GM15510 (cell line): ENCODE measurements around the gene IGSF6.

ENCODE experiments used
- POLR2A ChIP-seq: IDR thresholded peaks from 3 replicates; pipeline ENCODE4 v1.6.1; 2011; ENCODE audit warnings: borderline replicate concordance; ENCODE audit not compliant: insufficient read length; ENCODE audit errors: extremely low read depth

IGSF6 gene

DNA sequence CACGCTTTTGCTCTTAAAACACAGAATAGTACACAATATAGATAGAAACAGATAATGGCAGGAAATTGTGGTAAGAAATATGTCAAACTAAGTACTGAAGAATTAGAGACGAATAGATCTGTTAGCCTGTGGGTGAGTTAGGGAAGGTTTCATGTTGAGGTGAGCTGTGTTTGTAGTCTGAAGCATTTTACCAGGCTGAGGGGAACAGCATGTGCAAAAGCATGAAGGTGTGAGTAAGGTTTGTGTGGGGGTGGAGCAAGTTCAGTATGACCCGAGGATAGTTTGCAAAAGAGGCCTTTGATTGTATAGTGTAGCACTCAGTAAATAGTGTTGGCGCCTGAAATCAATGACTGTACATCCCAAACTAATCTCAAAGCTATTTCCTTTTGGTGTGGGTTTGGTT, 13.8 kb downstream of the IGSF6 start:
- TF ChIP-seq POLR2A: no peak

DNA sequence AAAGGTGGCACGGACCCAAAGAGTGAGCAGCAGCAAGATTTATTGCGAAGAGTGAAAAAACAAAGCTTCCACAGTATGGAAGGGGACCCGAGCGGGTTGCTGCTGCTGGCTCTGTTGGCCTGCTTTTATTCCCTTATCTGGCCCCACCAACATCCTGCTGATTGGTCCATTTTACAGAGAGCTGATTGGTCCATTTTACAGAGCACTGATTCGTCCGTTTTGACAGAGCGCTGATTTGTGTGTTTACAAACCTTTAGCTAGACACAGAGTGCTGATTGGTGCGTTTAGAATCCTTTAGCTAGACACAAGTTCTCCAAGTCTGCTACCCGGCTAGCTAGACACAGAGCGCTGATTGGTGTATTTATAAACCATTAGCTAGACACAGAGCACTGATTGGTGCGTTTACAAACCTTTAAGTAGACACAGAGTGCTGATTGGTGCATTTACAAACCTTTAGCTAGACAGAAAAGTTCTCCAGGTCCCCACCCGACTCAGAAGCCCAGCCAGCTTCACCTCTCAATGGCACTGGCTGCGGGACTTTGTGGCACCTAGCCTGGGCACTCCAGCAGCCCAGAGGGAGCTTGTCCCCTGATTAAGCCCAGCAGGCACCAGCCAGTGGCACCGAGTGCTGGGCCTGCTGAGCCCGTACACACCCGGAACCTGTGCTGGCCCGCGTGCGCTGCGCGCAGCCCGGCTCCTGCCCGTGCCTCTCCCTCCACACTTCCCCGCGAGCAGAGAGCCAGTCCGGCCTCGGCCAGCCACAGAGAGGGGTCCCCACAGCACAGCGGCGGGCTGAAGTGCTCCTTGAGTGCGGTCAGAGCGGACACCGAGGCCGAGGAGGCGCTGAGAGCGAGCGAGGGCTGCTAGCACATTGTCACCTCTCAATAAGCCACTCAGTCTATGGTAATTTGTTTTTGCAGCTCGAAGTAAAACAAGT, 15.1 kb downstream of the IGSF6 start:
- TF ChIP-seq POLR2A: no peak

DNA sequence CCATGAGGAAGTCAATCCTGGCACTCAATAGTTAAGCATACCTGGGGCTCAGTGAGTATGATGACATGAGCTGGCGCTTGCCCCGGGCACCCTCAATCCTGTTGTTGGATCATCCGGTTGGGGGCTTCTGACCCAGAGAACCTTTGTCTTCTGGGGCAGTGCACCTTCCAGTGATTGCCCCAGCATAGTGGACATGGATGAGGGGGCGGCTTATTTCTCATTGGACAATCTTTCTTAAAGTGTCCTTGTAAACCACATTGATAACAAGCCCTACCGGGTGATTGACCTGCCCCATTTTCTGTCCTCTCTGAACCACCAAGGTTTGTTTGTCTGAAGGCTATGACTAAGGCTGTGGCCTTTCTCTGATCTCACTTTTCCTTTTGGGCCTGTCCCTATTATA, 18.2 kb downstream of the IGSF6 start:
- no peak for TF ChIP-seq POLR2A

DNA sequence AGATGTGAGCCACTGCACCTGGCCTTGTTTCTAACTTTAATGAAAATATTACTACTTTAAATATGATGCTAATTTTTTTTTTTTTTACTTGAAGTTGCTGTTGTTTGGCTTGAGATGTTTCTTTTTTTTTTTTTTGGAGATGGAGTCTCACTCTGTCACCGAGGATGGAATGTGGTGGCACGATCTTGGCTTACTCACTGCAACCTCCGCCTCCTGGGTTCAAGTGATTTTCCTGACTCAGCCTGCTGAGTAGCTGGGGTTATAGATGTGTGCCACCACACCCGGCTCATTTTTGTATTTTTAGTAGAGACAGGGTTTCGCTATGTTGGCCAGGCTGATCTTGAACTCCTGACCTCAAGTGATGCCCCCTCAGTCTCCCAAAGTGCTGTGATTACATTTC, 23.6 kb downstream of the IGSF6 start:
- TF ChIP-seq POLR2A: no peak

DNA sequence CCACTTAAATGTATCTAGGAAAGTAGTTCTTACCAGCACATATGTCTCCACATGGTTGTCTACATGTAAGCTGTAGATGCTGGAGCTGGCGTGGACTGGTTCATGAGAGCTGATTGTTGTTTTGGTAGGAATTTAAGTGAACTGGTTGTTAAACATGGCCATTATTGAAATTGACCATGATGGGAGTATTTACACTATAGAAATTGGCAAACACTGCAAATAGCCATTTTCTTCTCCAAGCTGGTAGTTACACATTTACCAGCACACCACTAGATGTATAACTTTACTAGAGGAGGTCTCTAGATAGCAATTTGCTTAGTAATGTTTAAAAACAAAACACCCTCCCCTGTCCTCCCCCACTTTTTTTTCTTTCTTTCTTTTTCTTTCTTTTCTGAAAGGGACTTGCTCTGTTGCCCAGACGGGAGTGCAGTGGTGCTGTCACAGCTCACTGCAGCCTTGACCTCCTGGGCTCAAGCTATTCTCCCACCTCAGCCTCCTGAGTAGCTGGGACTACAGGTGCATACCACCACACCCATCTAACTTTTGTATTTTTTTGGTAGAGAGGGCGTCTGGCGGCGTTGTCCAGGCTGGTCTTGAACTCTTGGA, 24.2 kb downstream of the IGSF6 start:
- TF ChIP-seq POLR2A: no peak

DNA sequence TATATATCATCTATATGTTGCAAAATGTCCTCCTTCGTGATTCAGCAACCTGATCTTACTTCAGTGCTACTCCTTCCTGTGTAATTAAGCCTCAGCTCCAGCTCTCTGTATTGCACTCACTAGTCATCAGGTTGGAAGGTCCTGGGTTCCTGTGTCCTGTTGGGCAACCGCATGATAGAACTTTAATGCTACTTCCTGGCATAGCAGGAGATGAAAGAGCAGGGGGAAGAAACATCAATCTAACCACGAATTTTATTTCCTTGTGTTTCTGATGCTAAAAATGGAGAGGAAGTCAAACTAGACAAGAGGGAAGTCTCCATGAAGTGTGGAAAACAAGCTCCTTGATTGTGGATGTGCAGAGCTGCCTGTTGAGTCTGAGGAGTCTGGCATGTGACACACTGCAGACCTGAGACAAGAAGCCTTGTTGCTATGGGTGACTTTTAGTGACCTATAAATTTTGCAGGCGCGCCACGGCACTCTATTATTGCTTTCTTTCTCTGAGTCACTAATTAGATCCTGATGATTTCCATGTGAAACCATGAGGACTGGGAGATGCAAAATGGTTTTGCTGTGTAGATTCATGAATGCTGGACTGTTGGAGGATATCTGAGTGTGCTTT, 25.6 kb downstream of the IGSF6 start:
- no peak for TF ChIP-seq POLR2A

DNA sequence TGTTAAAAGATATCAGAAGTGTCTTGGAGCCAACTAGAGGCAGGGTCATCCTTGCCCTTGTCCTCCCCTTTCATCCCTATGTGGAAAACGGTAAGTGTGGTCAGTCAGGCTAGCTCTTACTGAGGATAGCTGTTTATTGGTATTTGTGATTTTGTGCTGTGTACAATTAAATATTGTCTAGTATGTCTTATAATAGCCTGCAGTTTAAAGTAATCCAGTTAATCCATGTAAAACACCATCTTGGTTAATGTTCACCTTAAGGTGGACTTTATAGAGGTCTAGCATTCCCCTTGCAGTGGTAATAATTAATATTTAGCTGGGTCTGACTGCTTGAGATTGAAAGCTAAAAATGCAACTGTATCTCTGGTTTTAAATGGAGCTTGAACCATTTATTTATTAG, 27.4 kb downstream of the IGSF6 start:
- no peak for TF ChIP-seq POLR2A

DNA sequence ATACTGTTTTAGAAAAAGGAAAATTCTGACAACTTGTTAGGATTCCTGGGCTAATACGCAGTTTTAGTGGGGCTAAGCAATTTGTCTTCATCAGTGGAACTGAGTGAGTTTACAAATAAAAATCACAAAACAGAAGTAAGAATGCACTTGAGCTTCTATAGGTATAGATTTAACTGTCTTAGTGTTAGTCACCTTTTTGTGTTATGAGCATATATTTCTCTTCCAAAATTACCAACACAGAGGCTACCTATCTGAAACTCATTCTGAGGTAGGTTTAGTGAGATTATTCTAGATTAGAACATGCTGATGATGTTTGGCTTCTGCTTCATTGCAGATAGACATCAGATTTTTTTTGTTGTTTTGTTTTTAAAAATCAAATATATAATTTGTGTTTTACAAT, 29.9 kb downstream of the IGSF6 start:
- TF ChIP-seq POLR2A: no peak

DNA sequence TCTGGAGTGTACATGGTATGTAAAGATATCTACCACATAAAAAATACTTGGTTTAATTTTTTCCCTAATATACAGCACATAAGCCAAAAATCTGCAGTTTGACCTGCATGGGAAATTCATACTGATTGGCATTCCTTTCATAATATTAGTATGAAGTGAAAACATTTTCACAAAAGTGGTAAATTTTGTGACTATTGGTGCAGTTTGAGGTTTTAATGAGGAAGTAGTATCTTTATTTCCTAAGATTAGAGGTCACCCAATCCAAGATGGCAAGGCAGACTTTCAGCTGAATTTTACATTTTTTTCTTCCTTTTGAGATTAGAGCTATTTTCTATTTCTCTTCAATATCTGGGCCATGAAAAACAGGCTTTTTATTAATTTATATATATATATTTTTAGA, 31.8 kb downstream of the IGSF6 start:
- no peak for TF ChIP-seq POLR2A

DNA sequence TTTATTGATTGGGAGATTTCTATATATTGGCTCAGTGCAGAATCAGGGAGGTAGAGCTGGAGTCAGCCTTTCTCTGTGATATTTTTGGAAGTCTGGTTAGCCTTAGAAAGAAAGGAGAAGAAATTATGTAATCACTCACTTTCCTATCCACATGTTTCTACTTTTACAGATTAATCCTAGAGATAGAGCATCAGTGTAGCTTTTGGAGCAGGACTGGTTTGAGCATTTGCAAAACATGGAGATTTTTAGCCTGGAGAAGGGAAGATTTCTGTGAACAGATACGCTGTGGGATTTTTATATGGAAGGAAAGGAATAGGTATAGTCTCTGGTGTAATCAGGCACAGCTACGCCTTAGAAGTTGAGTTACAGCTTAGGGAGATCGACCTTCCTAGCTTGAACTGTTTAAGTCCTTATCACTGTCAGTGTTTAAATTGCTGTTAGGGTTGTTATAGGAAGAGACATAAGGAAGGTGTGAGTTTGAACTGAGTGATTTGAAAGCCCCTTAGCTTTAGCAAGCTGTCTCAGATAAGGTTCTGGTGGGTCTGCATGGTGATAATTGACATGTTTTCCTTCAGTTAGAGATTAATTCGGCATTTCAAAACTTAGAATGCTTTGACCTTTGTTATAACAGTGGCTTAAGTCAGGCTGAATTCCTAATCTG, 32.5 kb downstream of the IGSF6 start:
- TF ChIP-seq POLR2A: no peak

DNA sequence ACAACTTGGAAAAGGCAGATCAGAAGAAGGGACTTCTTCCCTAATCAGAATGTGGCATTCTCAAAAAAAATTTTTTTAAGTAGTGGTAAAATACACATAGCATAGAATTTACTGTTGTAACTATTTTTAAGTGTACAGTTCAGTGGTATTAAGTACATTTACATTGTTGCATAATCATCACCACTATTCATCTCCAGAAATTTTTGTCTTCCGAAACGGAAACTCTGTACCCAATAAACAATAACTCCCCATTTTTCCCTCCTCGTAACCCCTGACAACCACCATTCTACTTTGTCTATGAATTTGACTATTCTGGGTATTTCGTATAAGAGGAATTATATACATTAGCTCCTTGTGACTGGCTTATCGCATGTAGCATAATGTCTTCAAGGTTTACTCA, 34.1 kb downstream of the IGSF6 start:
- TF ChIP-seq POLR2A: no peak

DNA sequence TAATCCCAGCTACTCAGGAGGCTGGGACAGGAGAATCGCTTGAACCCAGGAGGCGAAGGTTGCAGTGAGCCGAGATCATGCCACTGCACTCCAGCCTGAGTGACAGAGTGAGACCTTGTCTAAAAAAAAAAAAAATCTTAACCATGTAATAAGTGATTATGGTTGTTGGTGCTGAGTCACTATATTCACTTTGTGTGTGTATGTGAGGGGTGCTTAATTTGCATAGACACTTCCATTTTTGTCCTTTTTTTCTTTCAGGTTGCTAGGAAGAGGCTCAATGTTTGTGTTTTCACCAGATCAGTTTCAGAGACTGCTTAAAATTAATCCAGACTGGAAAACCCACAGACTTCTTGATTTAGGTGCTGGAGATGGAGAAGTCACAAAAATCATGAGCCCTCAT, 34.8 kb downstream of the IGSF6 start:
- no peak for TF ChIP-seq POLR2A

DNA sequence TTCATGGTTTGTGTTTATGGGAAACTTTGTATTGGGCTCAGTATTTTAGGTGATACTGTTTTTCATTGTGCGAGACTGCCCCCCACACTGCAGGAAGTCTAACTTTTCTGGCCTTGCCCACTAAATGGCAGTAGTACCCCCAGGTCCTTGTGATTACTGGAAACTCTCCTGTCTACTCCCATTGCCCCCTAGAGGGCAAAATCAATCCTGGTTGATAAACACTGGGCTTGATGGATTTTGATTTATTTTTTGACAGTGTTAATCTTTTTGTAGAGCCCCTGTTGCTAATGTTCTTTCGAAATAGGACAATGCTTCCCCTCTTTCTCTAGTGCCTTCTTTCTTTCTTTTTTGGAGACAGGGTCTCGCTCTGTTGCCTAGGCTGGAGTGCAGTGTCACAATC, 37.5 kb downstream of the IGSF6 start:
- no peak for TF ChIP-seq POLR2A

DNA sequence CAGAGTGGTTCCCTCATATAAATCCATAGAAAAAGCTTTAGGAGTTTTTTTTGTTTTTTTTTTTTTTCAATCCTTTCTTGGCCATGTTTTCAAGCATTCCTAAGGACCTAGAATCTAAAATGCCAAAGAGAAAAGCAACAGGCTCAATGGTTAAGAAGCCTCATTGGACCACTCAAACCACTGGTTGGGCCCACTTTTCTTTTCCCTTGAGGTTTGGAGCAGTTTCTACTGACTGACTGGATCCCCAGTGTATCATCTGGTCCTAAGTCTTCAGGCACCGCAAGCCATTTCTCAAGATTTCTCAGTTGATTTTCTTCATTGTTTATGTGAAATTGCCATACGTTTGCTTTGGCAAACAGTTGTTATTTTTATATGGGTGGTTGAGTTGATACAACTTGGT, 38.6 kb downstream of the IGSF6 start:
- TF ChIP-seq POLR2A: no peak

DNA sequence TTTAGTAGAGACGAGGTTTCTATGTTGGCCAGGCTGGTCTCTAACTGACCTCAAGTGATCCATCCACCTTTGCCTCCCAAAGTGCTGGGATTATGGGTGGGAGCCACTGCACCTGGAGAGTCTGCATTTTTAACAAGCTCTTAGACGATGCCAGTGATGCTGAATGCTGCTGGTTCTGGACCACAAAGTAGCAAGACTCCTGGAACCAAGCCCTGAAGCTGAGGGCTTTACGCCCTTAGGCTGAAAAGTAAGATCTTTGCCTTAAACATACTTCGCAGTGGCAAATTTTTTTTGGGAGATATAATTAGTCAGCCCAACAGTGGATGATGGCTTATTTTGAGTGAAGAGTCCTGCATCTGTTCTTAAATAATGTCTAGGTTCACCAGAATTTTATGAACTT, 39.0 kb downstream of the IGSF6 start:
- no peak for TF ChIP-seq POLR2A
